Measurements from ENCODE around the gene MSH5. TPM values are rescaled to one million over a fixed set of nuclear protein-coding genes. Genes with fewer than 3 reads are reported as not detected.
A peak's percentile ranks its signal among the peaks of the same experiment; 100 is the strongest.

Gene MSH5
- total and polyA plus RNA-seq, 9 of the 15 experiments (the other 6 are each of a cell fraction or from before 2014, with no cell fraction given), result 12.5 to 104 (median 46.6) TPM

- TF ChIP-seq ZNF639 (CRISPR knock-in tag; conservative IDR thresholded peaks at IDR 0.05 in 1 of 2, IDR thresholded peaks at IDR 0.05 in 1 of 2), result peak in 1 of 2 experiments; percentile 84; a peak in 1 of 4 replicates
- TF ChIP-seq SMARCE1 (IDR thresholded peaks at IDR 0.05), result peak; percentile 100
- TF ChIP-seq KLF10 (CRISPR knock-in tag; IDR thresholded peaks at IDR 0.05), result 0 out of 2 replicates have a peak, but pooled peaks have one; percentile 53
- TF ChIP-seq SMARCA4 (IDR thresholded peaks at IDR 0.05), result peak; percentile 100
- TF ChIP-seq MNT (conservative IDR thresholded peaks at IDR 0.05), result peak in 1 of 2 experiments; percentile 87; a peak in 2 of 4 replicates
- TF ChIP-seq, protein P1, sequence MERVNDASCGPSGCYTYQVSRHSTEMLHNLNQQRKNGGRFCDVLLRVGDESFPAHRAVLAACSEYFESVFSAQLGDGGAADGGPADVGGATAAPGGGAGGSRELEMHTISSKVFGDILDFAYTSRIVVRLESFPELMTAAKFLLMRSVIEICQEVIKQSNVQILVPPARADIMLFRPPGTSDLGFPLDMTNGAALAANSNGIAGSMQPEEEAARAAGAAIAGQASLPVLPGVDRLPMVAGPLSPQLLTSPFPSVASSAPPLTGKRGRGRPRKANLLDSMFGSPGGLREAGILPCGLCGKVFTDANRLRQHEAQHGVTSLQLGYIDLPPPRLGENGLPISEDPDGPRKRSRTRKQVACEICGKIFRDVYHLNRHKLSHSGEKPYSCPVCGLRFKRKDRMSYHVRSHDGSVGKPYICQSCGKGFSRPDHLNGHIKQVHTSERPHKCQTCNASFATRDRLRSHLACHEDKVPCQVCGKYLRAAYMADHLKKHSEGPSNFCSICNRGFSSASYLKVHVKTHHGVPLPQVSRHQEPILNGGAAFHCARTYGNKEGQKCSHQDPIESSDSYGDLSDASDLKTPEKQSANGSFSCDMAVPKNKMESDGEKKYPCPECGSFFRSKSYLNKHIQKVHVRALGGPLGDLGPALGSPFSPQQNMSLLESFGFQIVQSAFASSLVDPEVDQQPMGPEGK (CRISPR knock-in tag; IDR thresholded peaks at IDR 0.05; ENCODE audit: borderline replicate concordance), result peak; percentile 78; the same call in 1 of the 2 replicates
- TF ChIP-seq ETV5 (CRISPR knock-in tag; IDR thresholded peaks at IDR 0.05; ENCODE audit: low read depth), result peak; percentile 44; the same call in 1 of the 2 replicates
- TF ChIP-seq ILF3 (IDR thresholded peaks at IDR 0.05; ENCODE audit: borderline replicate concordance), result no peak
- TF ChIP-seq ZNF143 (CRISPR knock-in tag; IDR thresholded peaks at IDR 0.05), result no peak
- peak; percentile 55 for TF ChIP-seq SMAD4 (CRISPR knock-in tag; conservative IDR thresholded peaks at IDR 0.05)
- TF ChIP-seq ZBED1 (IDR thresholded peaks at IDR 0.05), result peak; percentile 75; the same call in 1 of the 2 replicates
- no peak for TF ChIP-seq ELK1 (CRISPR knock-in tag; IDR thresholded peaks at IDR 0.05)
- peak; percentile 78; the same call in 1 of the 2 replicates for TF ChIP-seq TOE1 (IDR thresholded peaks at IDR 0.05; ENCODE audit: borderline replicate concordance)
- TF ChIP-seq TOE1 (CRISPR knock-in tag; IDR thresholded peaks at IDR 0.05; ENCODE audit: borderline replicate concordance, low read depth), result peak; percentile 58; the same call in 1 of the 2 replicates
- TF ChIP-seq ZNF561 (CRISPR knock-in tag; conservative IDR thresholded peaks at IDR 0.05), result no peak
- TF ChIP-seq ZNF589 (CRISPR knock-in tag; IDR thresholded peaks at IDR 0.05; ENCODE audit: low read depth), result peak; percentile 81; the same call in 1 of the 2 replicates
- 0 out of 2 replicates have a peak, but pooled peaks have one; percentile 7 for TF ChIP-seq NR2F6 (CRISPR knock-in tag; IDR thresholded peaks at IDR 0.05)
- no peak for TF ChIP-seq DLX4 (CRISPR knock-in tag; IDR thresholded peaks at IDR 0.05)
- peak; percentile 14 for TF ChIP-seq DNMT1 (IDR thresholded peaks at IDR 0.05)
- peak; percentile 72; the same call in 1 of the 2 replicates for TF ChIP-seq ZNF584 (CRISPR knock-in tag; IDR thresholded peaks at IDR 0.05; ENCODE audit: low read depth)
These were observed 49.4 kb upstream of the MSH5 start (continued) for GRCh38 chr6:31690231-31691077.
